ENCODE measurements around the gene LYST. TPM values are rescaled to one million over a fixed set of nuclear protein-coding genes. Genes with fewer than 3 reads are reported as not detected.
"Not testable (repeated sequence)": the region's sequence is repeated elsewhere in the genome, so short reads cannot be mapped to it uniquely, and the experiment has no call there.

LYST gene
- total RNA-seq, 1 donor from 2014 or later: 72.4 TPM

GRCh38 chr1:235757587-235758096, 109.1 kb downstream of the LYST start:
- H3K4me1 ChIP-seq: no peaks in the 10 kb centered on the region
- ATAC-seq (no peak), DNase-seq (no peak)
- intact Hi-C loops (cut with DNase I): no loop called here
- no peak overlapping the region for H3K27ac ChIP-seq
- no peak overlapping the region for H3K4me3 ChIP-seq
- no peaks in the 10 kb centered on the region for H3K9me3 ChIP-seq
- H3K27me3 ChIP-seq (ENCODE audit: low read depth): no peaks in the 10 kb centered on the region
- peaks cover 91% of the 10 kb centered on the region for H3K36me3 ChIP-seq
- no peak for TF ChIP-seq CTCF (IDR thresholded peaks at IDR 0.05)

DNA sequence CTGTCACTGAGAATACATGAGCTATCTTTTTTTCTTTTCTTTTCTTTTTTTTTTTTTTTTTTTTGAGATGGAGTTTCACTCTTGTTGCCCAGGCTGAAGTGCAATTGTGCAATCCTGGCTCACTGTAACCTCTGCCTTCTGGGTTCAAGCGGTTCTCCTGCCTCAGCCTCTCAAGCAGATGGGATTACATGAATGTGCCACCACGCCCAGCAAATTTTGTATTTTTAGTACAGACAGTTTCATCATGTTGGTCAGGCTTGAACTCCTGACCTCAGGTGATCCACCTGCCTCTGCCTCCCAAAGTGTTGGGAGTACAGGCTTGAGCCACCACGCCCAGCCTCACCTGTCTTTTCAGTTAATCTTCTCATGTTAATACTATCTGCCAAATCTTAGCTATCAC, 112.5 kb downstream of the LYST start:
- H3K9me3 ChIP-seq; H3K4me3 ChIP-seq; H3K27ac ChIP-seq; H3K27me3 ChIP-seq (ENCODE audit: low read depth); ATAC-seq; intact Hi-C loops (cut with DNase I); DNase-seq; H3K4me1 ChIP-seq: not testable (repeated sequence)
- H3K36me3 ChIP-seq: peaks cover 93% of the 10 kb centered on the region

DNA sequence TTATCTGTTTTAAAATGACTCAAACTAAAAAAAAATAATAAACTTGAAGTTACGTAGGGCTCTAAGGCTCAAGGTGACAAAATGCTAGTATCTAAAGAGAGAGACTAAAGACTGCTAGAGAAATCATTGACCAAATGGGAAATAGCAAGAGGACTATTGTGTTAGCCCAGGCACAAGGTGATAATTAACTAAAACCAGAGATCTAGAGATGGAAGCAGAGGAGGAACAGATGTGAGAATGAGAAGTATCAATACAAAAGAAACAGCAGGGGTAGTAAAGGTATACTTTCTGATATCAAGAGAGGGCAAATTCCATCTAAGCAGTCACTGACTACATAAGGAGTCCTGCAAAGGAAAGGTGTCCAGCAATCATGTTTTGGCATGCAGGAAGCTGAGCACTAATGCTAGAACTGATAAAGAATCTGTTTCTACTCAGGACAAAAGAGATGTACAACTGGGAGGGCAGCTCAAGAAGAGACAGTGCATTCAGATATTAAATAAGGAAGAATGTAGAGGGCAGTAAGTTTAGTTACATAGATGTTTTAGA, 116.9 kb downstream of the LYST start:
- peaks cover 96% of the 10 kb centered on the region for H3K36me3 ChIP-seq
- H3K4me3 ChIP-seq: no peak overlapping the region
- DNase-seq (no peak), ATAC-seq (no peak)
- intact Hi-C loops (cut with DNase I): no loop called here
- no peak for TF ChIP-seq CTCF (IDR thresholded peaks at IDR 0.05)
- no peaks in the 10 kb centered on the region for H3K4me1 ChIP-seq
- no peaks in the 10 kb centered on the region for H3K27me3 ChIP-seq (ENCODE audit: low read depth)
- no peaks in the 10 kb centered on the region for H3K9me3 ChIP-seq
- H3K27ac ChIP-seq: no peak overlapping the region

GRCh38 chr1:235748747-235749146, 118.0 kb downstream of the LYST start:
- H3K36me3 ChIP-seq: peaks cover 95% of the 10 kb centered on the region

GRCh38 chr1:235746245-235746644, 120.5 kb downstream of the LYST start:
- Histone ChIP-seq H3K4me3 (no peak overlapping the region), H3K27me3 (ENCODE audit: low read depth) (no peaks in the 10 kb centered on the region), H3K9me3 (no peaks in the 10 kb centered on the region), H3K4me1 (no peaks in the 10 kb centered on the region), H3K36me3 (peaks cover 95% of the 10 kb centered on the region), H3K27ac (no peak overlapping the region)
- no peak for TF ChIP-seq CTCF (IDR thresholded peaks at IDR 0.05)
- no peak for ATAC-seq
- intact Hi-C loops (cut with DNase I): no loop called here
- no peak for DNase-seq

More at GRCh38 chr1:235748747-235749146, 118.0 kb downstream of the LYST start:
- Histone ChIP-seq H3K27ac (no peak overlapping the region), H3K4me3 (no peak overlapping the region), H3K9me3 (no peaks in the 10 kb centered on the region), H3K4me1 (no peaks in the 10 kb centered on the region), H3K27me3 (ENCODE audit: low read depth) (no peaks in the 10 kb centered on the region)
- no peak for TF ChIP-seq CTCF (IDR thresholded peaks at IDR 0.05)
- ATAC-seq: no peak
- intact Hi-C loops (cut with DNase I): no loop called here
- no peak for DNase-seq

GRCh38 chr1:235745503-235746136, 121.1 kb downstream of the LYST start:
- no peak for TF ChIP-seq CTCF (IDR thresholded peaks at IDR 0.05)
- H3K4me3 ChIP-seq: no peak overlapping the region
- intact Hi-C loops (cut with DNase I): no loop called here
- H3K9me3 ChIP-seq: no peaks in the 10 kb centered on the region
- peaks cover 95% of the 10 kb centered on the region for H3K36me3 ChIP-seq
- H3K27me3 ChIP-seq (ENCODE audit: low read depth): no peaks in the 10 kb centered on the region
- no peaks in the 10 kb centered on the region for H3K4me1 ChIP-seq
- H3K27ac ChIP-seq: no peak overlapping the region
- ATAC-seq: no peak
- no peak for DNase-seq
